HG03565 (cell line): ENCODE measurements around the gene PLXNA4.

Experiments
- ATAC-seq: cut with Tn5 transposase; IDR thresholded peaks from one replicate; pipeline ENCODE4 v1.9.1; 2021; ENCODE audit warnings: mild to moderate bottlenecking, moderate library complexity; ENCODE audit not compliant: unreplicated experiment

PLXNA4 gene

GRCh38 chr7:132590162-132590561 is 13.9 kb upstream of the PLXNA4 start:
- no peak for ATAC-seq

DNA sequence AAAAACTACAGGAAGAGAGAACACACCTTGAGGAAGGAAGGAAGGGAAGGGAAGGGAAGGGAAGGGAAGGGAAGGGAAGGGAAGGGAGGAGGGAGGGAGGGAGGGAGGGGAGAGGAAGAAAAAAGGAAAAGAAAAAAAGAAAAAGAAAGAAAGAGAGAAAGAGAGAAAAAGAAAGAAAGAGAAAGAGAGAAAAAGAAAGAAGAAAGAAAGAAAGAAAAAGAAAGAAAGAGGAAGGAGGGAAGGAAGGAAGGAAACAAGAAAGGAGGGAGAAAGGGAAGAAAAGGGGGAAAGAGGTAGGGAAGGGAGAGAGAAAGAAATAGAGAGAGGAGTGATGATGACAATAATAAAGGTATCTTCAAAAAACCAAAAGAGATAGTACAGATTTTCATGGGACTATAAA is 12.3 kb upstream of the PLXNA4 start:
- no peak for ATAC-seq

GRCh38 chr7:132584796-132585494 is 8.7 kb upstream of the PLXNA4 start:
- no peak for ATAC-seq

DNA sequence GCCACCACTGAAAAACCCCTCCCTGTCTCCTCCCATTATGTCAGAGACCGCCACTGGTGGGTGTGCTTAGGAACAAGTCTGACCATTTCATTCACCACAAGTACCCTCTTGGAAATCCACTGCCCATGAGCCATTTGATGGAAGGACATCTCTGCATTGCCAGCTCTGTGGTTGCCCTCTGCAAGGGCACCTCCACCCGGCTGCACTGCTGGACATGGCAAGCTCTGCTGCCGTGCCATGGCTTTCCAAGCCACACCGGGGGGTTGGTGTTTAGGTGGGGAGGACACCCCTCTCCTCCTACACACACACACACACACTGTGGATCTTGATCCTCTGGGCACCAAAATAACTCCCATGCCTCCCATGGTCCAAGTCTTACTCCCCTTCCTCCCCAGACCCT is 5.2 kb upstream of the PLXNA4 start:
- ATAC-seq: no peak

- peak; percentile 57 for ATAC-seq
Observed at GRCh38 chr7:132580717-132581285, 4.5 kb upstream of the PLXNA4 start.

DNA sequence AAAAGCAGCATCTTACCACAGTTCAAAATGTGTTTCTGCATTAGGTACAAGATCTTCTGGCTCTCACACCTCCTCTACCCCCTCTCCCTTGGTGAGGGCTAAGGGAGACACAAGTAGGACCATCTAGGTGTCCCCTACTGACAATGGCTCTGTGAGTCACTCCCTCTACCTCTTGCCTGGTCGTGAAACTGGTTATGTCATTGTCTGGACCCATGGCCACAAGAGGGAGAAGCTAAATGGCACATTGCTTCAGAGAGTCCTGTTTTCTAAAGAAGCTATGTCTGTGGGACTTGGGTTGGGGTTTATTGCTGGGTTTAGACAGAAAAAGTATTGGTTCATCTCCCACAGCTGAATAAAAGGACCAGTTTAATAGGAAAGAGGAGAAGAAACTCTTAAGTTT is 4.0 kb upstream of the PLXNA4 start:
- ATAC-seq: no peak

GRCh38 chr7:132579260-132579899 is 3.1 kb upstream of the PLXNA4 start:
- ATAC-seq: no peak

GRCh38 chr7:132578826-132579225 is 2.6 kb upstream of the PLXNA4 start:
- ATAC-seq: no peak

- ATAC-seq: no peak
Observed at GRCh38 chr7:132578050-132578370, 1.7 kb upstream of the PLXNA4 start.

DNA sequence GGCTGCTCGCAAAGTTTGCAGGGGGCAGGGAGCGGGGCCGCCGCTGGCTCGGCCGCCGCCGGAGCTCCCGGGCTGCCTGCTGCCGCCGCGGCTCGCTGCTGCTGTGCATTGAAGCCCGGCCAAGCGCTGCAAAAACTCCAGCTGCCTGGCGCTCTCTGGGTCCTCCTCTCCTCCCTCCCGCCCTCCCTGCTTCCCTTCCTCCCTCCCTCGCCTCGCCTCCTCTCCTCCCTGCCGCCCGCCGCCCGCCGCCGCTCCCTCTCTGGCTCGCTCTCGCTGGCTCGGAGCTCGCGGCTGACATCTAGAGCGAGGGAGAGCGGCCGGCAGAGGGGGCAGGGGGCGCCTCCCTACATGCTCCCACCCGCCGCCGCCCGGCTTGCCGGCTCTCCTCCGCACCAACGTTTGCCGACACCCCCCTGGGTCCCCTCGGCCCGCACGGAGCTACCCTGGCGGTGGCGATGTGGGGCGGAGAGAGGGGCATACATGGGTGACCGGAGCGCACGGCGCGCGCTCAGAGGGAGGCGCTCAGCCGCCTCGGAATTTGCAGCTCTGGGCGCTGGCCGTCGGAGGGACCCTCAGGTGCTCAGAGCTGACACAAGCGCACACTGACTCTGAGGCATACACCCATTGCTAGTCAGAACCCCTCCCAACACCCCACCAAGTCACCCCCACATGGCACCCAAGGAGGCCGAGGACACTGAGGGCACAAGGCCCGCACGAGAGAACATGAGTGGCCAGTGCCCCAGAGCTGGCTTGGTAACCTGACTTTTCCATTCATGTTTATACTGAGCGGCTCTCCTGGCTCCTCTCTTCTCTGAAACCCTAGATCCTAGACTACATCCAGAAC is 1.2 kb upstream of the PLXNA4 start:
- ATAC-seq: no peak

DNA sequence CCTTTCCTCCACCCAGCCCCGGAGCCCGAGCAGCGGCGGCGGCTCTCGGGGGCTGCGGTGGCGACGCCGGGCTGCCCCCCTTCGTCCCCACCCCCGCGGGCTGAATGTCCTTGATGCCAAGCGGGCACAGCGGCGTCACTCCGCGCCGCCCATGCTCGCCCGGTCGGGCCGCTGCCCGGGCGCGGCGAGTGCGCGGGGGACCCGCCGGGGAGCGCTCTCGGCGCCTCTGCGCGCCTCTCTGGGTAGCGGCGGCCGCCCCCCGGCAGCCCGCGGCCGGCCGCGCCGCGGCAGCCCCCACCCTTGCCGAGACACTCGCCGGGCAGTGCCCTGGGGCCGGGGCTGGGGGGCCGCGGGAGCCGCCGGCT is 433 bp upstream of the PLXNA4 start:
- ATAC-seq: no peak

DNA sequence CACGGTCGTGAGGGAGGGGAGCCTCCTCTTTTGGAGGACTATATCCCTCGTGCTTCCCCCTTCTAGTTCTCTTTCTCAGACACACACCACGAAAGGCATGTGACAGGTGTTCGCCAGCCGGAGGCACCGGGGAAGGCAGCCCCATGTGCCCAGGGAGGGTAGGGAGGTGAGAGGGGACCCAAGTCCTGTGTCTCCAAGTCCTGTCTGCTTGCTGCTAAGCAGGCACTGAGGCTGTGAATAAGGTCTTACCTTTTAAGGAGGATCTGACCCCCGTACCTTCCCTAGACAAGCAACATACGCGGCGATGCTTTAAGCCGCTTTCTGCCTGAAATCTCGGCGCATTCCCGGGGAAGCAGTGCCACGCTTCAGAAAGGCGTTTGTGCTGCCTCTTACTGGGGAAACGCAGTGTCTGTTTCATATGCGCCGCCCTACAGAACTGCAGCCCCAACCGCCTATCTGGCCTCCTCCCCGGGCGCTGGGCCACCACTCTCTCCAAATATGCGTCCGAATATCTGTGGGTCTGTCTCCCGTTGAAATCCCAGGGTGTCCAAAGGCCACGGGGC is 770 bp downstream of the PLXNA4 start:
- no peak for ATAC-seq

- no peak for ATAC-seq
Observed at GRCh38 chr7:132574223-132574622, 2.0 kb downstream of the PLXNA4 start.

GRCh38 chr7:132573251-132573955 is 2.9 kb downstream of the PLXNA4 start:
- no peak for ATAC-seq

DNA sequence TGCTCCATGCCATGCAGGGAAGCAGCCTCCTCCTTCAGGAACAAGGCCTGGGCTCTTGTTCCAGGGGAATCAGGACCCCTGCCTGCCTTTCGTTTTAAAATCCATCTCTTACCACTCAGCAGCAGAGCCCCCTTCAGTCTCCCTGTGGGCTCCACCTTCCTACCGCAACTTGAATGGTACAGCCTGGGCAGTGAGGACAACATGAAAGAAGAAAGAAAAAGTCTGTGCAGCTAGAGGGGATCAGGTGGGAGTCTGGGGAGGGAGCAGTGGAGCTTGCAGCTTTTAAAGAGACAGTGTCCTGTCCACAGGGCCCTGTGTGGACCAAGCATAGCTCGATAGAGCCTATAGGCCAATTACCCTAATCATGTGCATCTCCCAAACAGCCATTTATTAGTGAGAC is 3.7 kb downstream of the PLXNA4 start:
- no peak for ATAC-seq

GRCh38 chr7:132571970-132572369 is 4.3 kb downstream of the PLXNA4 start:
- no peak for ATAC-seq

DNA sequence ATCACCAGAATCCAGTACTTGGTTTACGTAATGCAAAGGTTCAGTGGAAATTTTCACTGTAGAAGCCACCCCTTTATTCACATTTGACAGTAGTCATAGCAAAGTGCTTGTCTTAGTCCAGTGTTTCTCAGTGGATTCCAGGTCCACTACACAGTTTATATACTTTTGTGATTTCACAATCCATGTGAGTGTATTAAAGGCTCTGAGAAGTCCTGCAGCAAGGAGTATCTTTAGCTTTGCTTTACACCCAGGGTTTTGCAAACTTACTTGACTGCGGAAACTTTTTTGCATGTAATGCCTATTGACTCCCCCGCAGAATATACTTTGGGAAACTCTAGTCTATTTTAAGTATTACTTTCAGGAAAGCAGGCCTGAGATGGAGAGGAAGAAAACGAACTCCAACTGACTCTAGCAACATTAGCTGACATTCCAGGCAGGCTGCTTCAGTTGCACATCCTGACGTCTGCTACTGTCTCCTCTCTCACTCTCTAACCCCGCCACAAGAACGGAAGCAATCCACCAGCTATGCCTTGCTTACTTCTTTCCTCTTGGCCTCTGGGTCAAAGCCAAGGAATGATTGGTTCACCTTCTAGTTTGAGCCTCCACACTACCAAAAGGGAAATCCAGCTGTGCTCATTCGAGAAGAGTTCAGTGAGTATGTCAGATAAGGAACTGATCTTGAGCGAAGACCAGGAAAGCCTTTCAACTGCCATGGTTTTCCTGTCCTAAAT is 6.2 kb downstream of the PLXNA4 start:
- ATAC-seq: no peak

GRCh38 chr7:132568962-132569361 is 7.3 kb downstream of the PLXNA4 start:
- ATAC-seq: no peak

GRCh38 chr7:132565885-132566284 is 10.4 kb downstream of the PLXNA4 start:
- ATAC-seq: no peak

DNA sequence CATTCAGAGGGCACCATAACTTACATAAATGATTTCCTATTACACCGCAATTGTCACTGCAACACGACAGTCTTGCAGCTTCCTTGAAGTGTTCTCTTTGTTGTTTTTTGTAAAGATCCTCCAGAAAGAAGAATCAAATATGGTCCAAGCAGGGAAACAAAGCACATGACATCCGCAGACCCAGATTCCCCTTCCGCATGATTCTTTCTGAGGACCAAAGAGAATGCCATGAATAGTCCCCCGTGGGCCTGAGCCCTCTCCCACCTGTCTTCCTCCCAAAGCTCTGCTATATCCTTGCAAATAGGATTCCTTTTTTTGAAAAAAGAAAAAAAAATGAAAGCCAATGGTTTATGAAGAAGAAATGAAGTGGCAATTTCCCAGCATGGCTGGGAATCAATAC is 10.8 kb downstream of the PLXNA4 start:
- ATAC-seq: no peak
